Measurements from ENCODE around the gene SIK3.

The SIK3 gene

GRCh38 chr11:117064275-117064674, 34.0 kb downstream of the SIK3 start:
- no peak overlapping the region for H3K4me3 ChIP-seq (ENCODE audit: low read depth, low read length)
- ChIA-PET POLR2A (no interaction called here), CTCF (interaction anchor here (1.0 kb wide), 1 partner anchor 13 kb away, joined by 3 read pairs; no protein-coding TSS in a partner anchor)
- no peak for TF ChIP-seq CTCF (IDR thresholded peaks at IDR 0.05; ENCODE audit: insufficient read depth, low read length, missing control alignments)
- DNase-seq (ENCODE audit: low read depth, low spot score), result no peak

- no peak overlapping the region for H3K4me3 ChIP-seq (ENCODE audit: low read depth, low read length)
- ChIA-PET CTCF (interaction anchor here (1.6 kb wide), 1 partner anchor 271 kb away, joined by 3 read pairs; the partner anchor contains the start of gene APOA5), POLR2A (no interaction called here)
- TF ChIP-seq CTCF (IDR thresholded peaks at IDR 0.05; ENCODE audit: insufficient read depth, low read length, missing control alignments), result no peak
- no peak for DNase-seq (ENCODE audit: low read depth, low spot score)
These were observed 35.7 kb downstream of the SIK3 start for GRCh38 chr11:117062498-117062897.

GRCh38 chr11:117061256-117061655, 37.0 kb downstream of the SIK3 start:
- ChIA-PET CTCF (interaction anchor here (0.7 to 1.6 kb wide), 2 partner anchors 168 to 270 kb away, joined by 3 to 4 read pairs; partner anchors contain the start of gene APOA5), POLR2A (no interaction called here)
- DNase-seq (ENCODE audit: low read depth, low spot score), result no peak
- H3K4me3 ChIP-seq (ENCODE audit: low read depth, low read length), result no peak overlapping the region
- TF ChIP-seq CTCF (IDR thresholded peaks at IDR 0.05; ENCODE audit: insufficient read depth, low read length, missing control alignments), result no peak

- no peak overlapping the region for H3K4me3 ChIP-seq (ENCODE audit: low read depth, low read length)
- CTCF ChIA-PET, result interaction anchor here (1.1 to 1.3 kb wide), 3 partner anchors 13 to 180 kb away, joined by 3 to 4 read pairs (median 4); partner anchors contain the start of gene PCSK7
- TF ChIP-seq CTCF (IDR thresholded peaks at IDR 0.05; ENCODE audit: insufficient read depth, low read length, missing control alignments), result no peak
- DNase-seq (ENCODE audit: low read depth, low spot score), result no peak
- POLR2A ChIA-PET, result no interaction called here
These were observed 38.5 kb downstream of the SIK3 start for GRCh38 chr11:117059611-117060148.

GRCh38 chr11:117058761-117059261, 39.4 kb downstream of the SIK3 start:
- TF ChIP-seq CTCF (IDR thresholded peaks at IDR 0.05; ENCODE audit: insufficient read depth, low read length, missing control alignments), result no peak
- ChIA-PET POLR2A (no interaction called here), CTCF (interaction anchor here (0.7 to 1.6 kb wide), 4 partner anchors 14 to 179 kb away, joined by 3 to 5 read pairs (median 4); partner anchors contain the start of gene PCSK7)

GRCh38 chr11:117057727-117058126, 40.5 kb downstream of the SIK3 start:
- no peak for DNase-seq (ENCODE audit: low read depth, low spot score)
- ChIA-PET CTCF (interaction anchor here (1.6 kb wide), 1 partner anchor 13 kb away, joined by 5 read pairs; no protein-coding TSS in a partner anchor), POLR2A (no interaction called here)
- no peak for TF ChIP-seq CTCF (IDR thresholded peaks at IDR 0.05; ENCODE audit: insufficient read depth, low read length, missing control alignments)
- no peak overlapping the region for H3K4me3 ChIP-seq (ENCODE audit: low read depth, low read length)

More at GRCh38 chr11:117058761-117059261, 39.4 kb downstream of the SIK3 start:
- no peak for DNase-seq (ENCODE audit: low read depth, low spot score)
- H3K4me3 ChIP-seq (ENCODE audit: low read depth, low read length), result no peak overlapping the region

Measured in AG04449 (cell line).